Breast epithelium (tissue), 4 donors: ENCODE measurements around the gene NCKAP5. TPM values are rescaled to one million over a fixed set of nuclear protein-coding genes. Genes with fewer than 3 reads are reported as not detected.

Source experiments
- DNase-seq, 2 donors: peaks; one replicate each; pipeline ENCODE4 v3.0.0-alpha.2; 2019; ENCODE audit warnings: low spot score in 2 of 2
- H3K27ac ChIP-seq, 2 donors: fragments of 200-600 bp; sonication (generic) in 1 of 2; one replicate each; pipeline ENCODE4 v1.5.1; 2016 to 2019; ENCODE audit warnings: mild to moderate bottlenecking in 1 of 2
- H3K27me3 ChIP-seq, 2 donors: fragments of 200-600 bp; sonication (generic) in 1 of 2; one replicate each; pipeline versions ENCODE4 v1.5.1 to v1.6.0; 2017 to 2019; ENCODE audit warnings: control low read depth in 1 of 2, mild to moderate bottlenecking in 1 of 2
- H3K36me3 ChIP-seq: fragments of 200-600 bp; one replicate; pipeline ENCODE4 v1.5.1; 2019
- H3K4me1 ChIP-seq, 2 donors: fragments of 200-600 bp; sonication (generic); one replicate each; pipeline ENCODE4 v1.5.1; 2016 to 2019; ENCODE audit warnings: control low read depth in 1 of 2
- H3K4me3 ChIP-seq, 3 donors: fragments of 200-600 bp; sonication (generic); 1 replicate in 2 of 3; 2 replicates in 1 of 3; pipeline ENCODE4 v1.5.1; 2016 to 2019; ENCODE audit warnings: mild to moderate bottlenecking in 3 of 3, moderate library complexity in 2 of 3
- H3K9me3 ChIP-seq, 2 donors: fragments of 200-600 bp; sonication (generic) in 1 of 2; one replicate each; pipeline ENCODE4 v1.5.1; 2016 to 2019; ENCODE audit warnings: control low read depth in 1 of 2
- POLR2A ChIP-seq: fragments of 450-650 bp; IDR thresholded peaks from one replicate; pipeline ENCODE4 v1.6.1; 2016; ENCODE audit warnings: antibody characterized with exemption, mild to moderate bottlenecking, moderate library complexity
- POLR2AphosphoS5 ChIP-seq, 3 donors: sonication (generic); formaldehyde crosslinking; IDR thresholded peaks; one replicate each; pipeline ENCODE4 v1.6.1; 2017; ENCODE audit warnings: antibody characterized with exemption in 3 of 3
- intact Hi-C: fragments of 100-400 bp; cut with DNase I; formaldehyde crosslinking; loops from one replicate; pipeline ENCODE4 v1.15.1; 2023; ENCODE audit warnings: low total_unique reads
- total RNA-seq, 3 donors: library from RNA; depleted of rRNA; stranded (reverse); fragments of >200 nt; gene quantifications; one replicate each; pipeline ENCODE4 v1.1.0, GENCODE V29; 2016
- TF ChIP-seq, protein P1 (sequence below), 3 donors: fragments of 450-650 bp; IDR thresholded peaks; one replicate each; pipeline ENCODE4 v1.5.1; 2016 to 2017; ENCODE audit warnings: antibody characterized with exemption in 3 of 3, mild to moderate bottlenecking in 3 of 3, moderate library complexity in 3 of 3

NCKAP5 gene
- total RNA-seq, 3 donors from 2014 or later, result 1.1 to 10.5 (median 6.1) TPM

GRCh38 chr2:133158024-133158423 is 410.2 kb downstream of the NCKAP5 start:
- H3K27me3 ChIP-seq, result no peaks in the 10 kb centered on the region
- H3K36me3 ChIP-seq, result no peaks in the 10 kb centered on the region
- H3K27ac ChIP-seq, result no peak overlapping the region
- no peak overlapping the region for H3K4me3 ChIP-seq
- no peaks in the 10 kb centered on the region for H3K9me3 ChIP-seq
- DNase-seq, result no peak
- H3K4me1 ChIP-seq, result no peaks in the 10 kb centered on the region
- intact Hi-C loops, result no loop called here
- TF ChIP-seq POLR2AphosphoS5 (IDR thresholded peaks at IDR 0.05) (no peak), POLR2A (no peak)
- TF ChIP-seq, protein P1, sequence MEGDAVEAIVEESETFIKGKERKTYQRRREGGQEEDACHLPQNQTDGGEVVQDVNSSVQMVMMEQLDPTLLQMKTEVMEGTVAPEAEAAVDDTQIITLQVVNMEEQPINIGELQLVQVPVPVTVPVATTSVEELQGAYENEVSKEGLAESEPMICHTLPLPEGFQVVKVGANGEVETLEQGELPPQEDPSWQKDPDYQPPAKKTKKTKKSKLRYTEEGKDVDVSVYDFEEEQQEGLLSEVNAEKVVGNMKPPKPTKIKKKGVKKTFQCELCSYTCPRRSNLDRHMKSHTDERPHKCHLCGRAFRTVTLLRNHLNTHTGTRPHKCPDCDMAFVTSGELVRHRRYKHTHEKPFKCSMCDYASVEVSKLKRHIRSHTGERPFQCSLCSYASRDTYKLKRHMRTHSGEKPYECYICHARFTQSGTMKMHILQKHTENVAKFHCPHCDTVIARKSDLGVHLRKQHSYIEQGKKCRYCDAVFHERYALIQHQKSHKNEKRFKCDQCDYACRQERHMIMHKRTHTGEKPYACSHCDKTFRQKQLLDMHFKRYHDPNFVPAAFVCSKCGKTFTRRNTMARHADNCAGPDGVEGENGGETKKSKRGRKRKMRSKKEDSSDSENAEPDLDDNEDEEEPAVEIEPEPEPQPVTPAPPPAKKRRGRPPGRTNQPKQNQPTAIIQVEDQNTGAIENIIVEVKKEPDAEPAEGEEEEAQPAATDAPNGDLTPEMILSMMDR (IDR thresholded peaks at IDR 0.05), result no peak

DNA sequence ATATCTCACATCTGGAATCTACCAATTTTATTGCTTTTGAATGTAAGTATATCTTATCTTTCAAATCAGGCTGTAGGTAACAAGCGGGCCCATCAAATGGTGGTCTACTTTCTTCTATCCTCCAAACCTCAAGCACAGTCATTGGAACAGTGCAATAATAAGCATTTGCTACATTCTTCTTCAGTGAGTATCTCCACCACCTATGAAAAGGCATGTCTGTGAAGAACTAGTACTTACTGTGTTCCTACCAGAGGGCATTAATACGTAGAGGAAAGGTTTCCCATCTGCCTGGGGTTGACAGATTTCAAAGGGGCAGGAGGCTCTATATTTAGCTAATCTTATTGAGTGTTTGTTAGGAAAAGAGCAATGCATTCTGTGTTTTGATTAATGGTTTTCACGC is 411.1 kb downstream of the NCKAP5 start:
- Histone ChIP-seq H3K9me3 (no peaks in the 10 kb centered on the region), H3K27ac (no peak overlapping the region), H3K4me1 (no peaks in the 10 kb centered on the region), H3K27me3 (no peaks in the 10 kb centered on the region), H3K4me3 (no peak overlapping the region), H3K36me3 (no peaks in the 10 kb centered on the region)
- TF ChIP-seq, protein P1 (IDR thresholded peaks at IDR 0.05), result no peak
- no peak for TF ChIP-seq POLR2AphosphoS5 (IDR thresholded peaks at IDR 0.05)
- no peak for TF ChIP-seq POLR2A
- intact Hi-C loops, result no loop called here
- no peak for DNase-seq

- Histone ChIP-seq H3K27ac (no peak overlapping the region), H3K4me1 (no peaks in the 10 kb centered on the region), H3K27me3 (no peaks in the 10 kb centered on the region), H3K36me3 (no peaks in the 10 kb centered on the region), H3K4me3 (no peak overlapping the region), H3K9me3 (no peaks in the 10 kb centered on the region)
- intact Hi-C loops, result no loop called here
- no peak for DNase-seq
- TF ChIP-seq POLR2AphosphoS5 (IDR thresholded peaks at IDR 0.05), result no peak
- TF ChIP-seq, protein P1 (IDR thresholded peaks at IDR 0.05), result no peak
- TF ChIP-seq POLR2A, result no peak
These were observed 415.5 kb downstream of the NCKAP5 start for GRCh38 chr2:133152801-133153200.

DNA sequence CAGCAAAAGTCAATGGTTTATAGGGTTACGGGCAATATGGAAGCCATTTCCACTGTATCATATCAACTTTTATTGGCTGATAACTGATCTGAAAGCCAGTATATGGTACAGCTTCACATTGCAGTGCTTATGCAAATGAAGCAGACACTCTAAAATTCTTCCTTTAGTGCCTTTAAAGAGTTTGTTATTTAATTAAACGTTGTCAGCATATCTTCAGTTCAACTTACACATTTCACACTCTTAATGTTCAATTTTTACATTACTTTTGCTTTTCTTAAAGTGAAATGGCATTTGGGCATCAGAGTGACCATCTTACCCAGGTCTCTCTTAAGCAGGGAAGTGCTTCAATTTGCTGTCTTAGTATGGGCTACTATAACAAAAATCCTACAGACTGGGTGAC is 420.1 kb downstream of the NCKAP5 start:
- DNase-seq, result no peak
- Histone ChIP-seq H3K4me1 (no peaks in the 10 kb centered on the region), H3K27me3 (no peaks in the 10 kb centered on the region), H3K4me3 (no peak overlapping the region), H3K27ac (no peak overlapping the region), H3K36me3 (no peaks in the 10 kb centered on the region), H3K9me3 (no peaks in the 10 kb centered on the region)
- intact Hi-C loops, result no loop called here
- TF ChIP-seq POLR2AphosphoS5 (IDR thresholded peaks at IDR 0.05) (no peak), POLR2A (no peak)
- TF ChIP-seq, protein P1 (IDR thresholded peaks at IDR 0.05), result no peak

GRCh38 chr2:133146893-133147292 is 421.4 kb downstream of the NCKAP5 start:
- Histone ChIP-seq H3K27ac (no peak overlapping the region), H3K9me3 (no peaks in the 10 kb centered on the region), H3K4me1 (no peaks in the 10 kb centered on the region), H3K4me3 (no peak overlapping the region), H3K27me3 (no peaks in the 10 kb centered on the region), H3K36me3 (no peaks in the 10 kb centered on the region)
- TF ChIP-seq POLR2AphosphoS5 (IDR thresholded peaks at IDR 0.05), result no peak
- DNase-seq, result no peak
- intact Hi-C loops, result no loop called here

GRCh38 chr2:133143645-133144044 is 424.6 kb downstream of the NCKAP5 start:
- intact Hi-C loops, result no loop called here
- no peak for DNase-seq
- Histone ChIP-seq H3K27me3 (no peaks in the 10 kb centered on the region), H3K27ac (no peak overlapping the region), H3K9me3 (no peaks in the 10 kb centered on the region), H3K4me3 (no peak overlapping the region), H3K4me1 (no peaks in the 10 kb centered on the region), H3K36me3 (no peaks in the 10 kb centered on the region)
- TF ChIP-seq, protein P1 (IDR thresholded peaks at IDR 0.05), result no peak
- no peak for TF ChIP-seq POLR2AphosphoS5 (IDR thresholded peaks at IDR 0.05)
